GM21360 (cell line): ENCODE data around the gene YIPF5.

Source experiments
- ATAC-seq: cut with Tn5 transposase; IDR thresholded peaks from one replicate; pipeline ENCODE4 v1.9.1; 2021; ENCODE audit warnings: mild to moderate bottlenecking, moderate library complexity; ENCODE audit not compliant: unreplicated experiment

Gene YIPF5

DNA sequence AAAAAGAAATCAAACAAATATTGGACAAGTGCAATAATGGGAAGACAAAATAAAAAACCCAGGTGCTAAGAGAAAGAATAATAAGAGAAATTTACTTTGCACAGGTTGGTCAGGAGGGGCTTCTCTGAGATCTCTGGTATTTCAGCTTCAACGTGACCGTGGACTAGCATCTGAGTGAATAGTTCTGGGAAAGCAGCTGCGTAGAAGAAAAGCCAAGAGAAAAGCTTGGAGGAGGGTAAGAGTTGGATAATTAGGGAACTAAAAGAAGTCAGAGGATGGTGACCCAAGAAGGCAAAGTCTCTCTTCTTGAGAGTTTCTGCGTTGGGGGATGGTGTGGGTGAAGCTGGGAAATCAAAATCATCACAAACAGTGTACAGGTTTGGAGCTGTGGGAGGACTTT is 41.6 kb downstream of the YIPF5 start:
- ATAC-seq, result no peak

GRCh38 chr5:144126707-144127106 is 43.8 kb downstream of the YIPF5 start:
- ATAC-seq, result no peak

GRCh38 chr5:144125163-144125726 is 45.2 kb downstream of the YIPF5 start:
- no peak for ATAC-seq

GRCh38 chr5:144122641-144123040 is 47.8 kb downstream of the YIPF5 start:
- no peak for ATAC-seq

DNA sequence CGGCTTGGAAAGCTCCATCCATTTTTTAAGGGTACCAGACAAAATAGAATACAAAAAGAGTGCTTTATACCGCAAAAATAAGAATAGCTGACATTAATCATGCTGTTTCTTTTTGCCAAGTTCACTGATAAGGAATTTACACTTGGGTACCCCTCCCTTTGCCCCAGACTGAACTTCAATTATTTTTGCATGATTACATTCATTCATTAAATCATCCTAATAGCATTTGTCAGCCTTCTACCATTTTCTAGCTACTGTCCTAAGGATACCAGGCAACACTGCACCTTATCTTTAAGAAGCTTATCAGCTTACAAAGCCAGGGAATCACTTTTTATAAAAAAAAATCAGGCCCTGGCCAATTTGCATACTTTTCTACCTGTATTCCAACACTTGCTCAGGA is 48.4 kb downstream of the YIPF5 start:
- no peak for ATAC-seq

DNA sequence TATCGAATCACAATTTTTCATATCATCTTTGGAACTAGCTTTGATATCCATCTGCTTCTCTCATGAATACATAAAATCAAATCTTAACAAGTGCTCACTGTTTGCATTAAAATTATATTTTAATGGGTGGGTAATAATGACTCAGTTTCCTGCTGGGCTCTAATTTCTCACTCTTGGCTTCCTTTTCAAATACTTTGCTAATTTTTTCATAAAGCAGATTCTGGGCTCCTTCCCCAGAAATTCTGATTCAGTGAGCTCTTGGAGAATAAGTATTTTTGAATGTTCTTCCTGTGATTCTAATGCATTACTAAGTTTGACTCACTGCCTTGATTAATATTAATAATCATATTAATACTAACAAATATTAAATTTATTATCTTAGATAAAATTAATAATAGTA is 48.9 kb downstream of the YIPF5 start:
- ATAC-seq, result no peak

DNA sequence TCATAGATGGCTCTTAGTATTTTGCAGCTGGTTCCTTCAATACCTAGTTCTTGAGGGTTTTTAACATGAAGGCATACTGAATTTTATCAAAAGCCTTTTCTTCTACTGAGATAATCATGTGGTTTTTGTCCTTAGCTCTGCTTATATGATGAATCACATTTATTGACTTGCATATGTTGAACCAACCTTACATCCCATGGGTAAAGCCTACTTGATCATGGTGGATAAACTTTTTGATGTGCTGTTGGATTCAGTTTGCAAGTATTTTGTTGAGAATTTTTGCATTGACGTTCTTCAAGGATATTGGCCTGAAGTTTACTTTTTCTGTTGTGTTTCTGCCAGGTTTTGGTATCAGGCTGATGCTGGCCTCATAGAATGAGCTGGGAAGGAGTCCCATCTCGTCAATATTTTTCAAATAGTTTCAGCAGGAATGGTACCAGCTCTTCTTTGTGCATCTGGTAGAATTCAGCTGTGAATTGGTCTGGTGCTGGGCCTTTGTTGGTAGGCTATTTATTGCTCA is 49.7 kb downstream of the YIPF5 start:
- ATAC-seq, result no peak

DNA sequence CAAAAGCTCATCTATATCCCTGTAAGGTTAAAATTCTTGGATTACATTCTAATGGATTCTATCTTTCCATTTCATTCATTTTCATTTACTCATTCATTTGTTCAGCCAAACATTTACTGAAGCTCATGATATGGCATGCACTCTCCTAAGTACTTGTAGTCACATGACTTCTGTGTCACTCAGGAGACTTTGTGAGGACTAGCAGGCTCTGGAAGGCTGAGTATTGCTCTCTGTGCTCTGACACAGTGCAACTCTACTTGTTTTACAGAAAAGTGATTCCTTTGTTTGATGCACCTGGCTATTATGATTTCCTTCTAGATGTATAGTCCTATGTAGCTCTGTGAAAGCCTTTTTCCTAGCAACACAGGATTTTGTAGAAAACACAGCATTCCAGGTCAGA is 53.0 kb downstream of the YIPF5 start:
- ATAC-seq, result no peak

GRCh38 chr5:144114571-144114970 is 55.9 kb downstream of the YIPF5 start:
- ATAC-seq, result no peak
